Ishikawa (cell line): Measurements from ENCODE around the gene IVL.

Source experiments
- CEBPB ChIP-seq: IDR thresholded peaks from 2 replicates; pipeline ENCODE4 v1.6.1; 2012
- CREB1 ChIP-seq: IDR thresholded peaks from 2 replicates; pipeline ENCODE4 v1.6.1; 2012; ENCODE audit warnings: low read depth
- EGR1 ChIP-seq: IDR thresholded peaks from 2 replicates; pipeline ENCODE4 v1.6.1; 2012
- EP300 ChIP-seq: IDR thresholded peaks from 2 replicates; pipeline ENCODE4 v1.6.1; 2012; ENCODE audit warnings: borderline replicate concordance
- FOXM1 ChIP-seq: IDR thresholded peaks from 2 replicates; pipeline ENCODE4 v1.6.1; 2012; ENCODE audit warnings: low read depth, borderline replicate concordance
- MAX ChIP-seq: IDR thresholded peaks from 2 replicates; pipeline ENCODE4 v1.6.1; 2012
- NFIC ChIP-seq: IDR thresholded peaks from 2 replicates; pipeline ENCODE4 v1.6.1; 2012
- RAD21 ChIP-seq: IDR thresholded peaks from 2 replicates; pipeline ENCODE4 v1.6.1; 2012; ENCODE audit warnings: low read depth
- REST ChIP-seq: IDR thresholded peaks from 2 replicates; pipeline ENCODE4 v1.6.1; 2012; ENCODE audit warnings: low read depth, mild to moderate bottlenecking
- TAF1 ChIP-seq: IDR thresholded peaks from 2 replicates; pipeline ENCODE4 v1.6.1; 2012; ENCODE audit warnings: low read depth, mild to moderate bottlenecking
- TCF12 ChIP-seq: IDR thresholded peaks from 2 replicates; pipeline ENCODE4 v1.6.1; 2012; ENCODE audit warnings: low read depth
- TEAD4 ChIP-seq: IDR thresholded peaks from 2 replicates; pipeline ENCODE4 v1.6.1; 2012
- USF1 ChIP-seq: IDR thresholded peaks from 2 replicates; pipeline ENCODE4 v1.6.1; 2012
- YY1 ChIP-seq: IDR thresholded peaks from 2 replicates; pipeline ENCODE4 v1.6.1; 2012; ENCODE audit warnings: low read depth
- ZBTB7A ChIP-seq: IDR thresholded peaks from 2 replicates; pipeline ENCODE4 v1.6.1; 2012; ENCODE audit warnings: low read depth

Gene IVL

GRCh38 chr1:152907686-152908601 lies at the start of gene IVL:
Gene IVL, plus strand, starts transcription at chr1:152908546. Its CDS starts 1,252 bp downstream, at chr1:152909798.
- TF ChIP-seq TCF12 (no peak), RAD21 (no peak), ZBTB7A (no peak), REST (no peak), CEBPB (no peak), NFIC (no peak), EGR1 (no peak), TEAD4 (no peak), TAF1 (no peak), FOXM1 (no peak), USF1 (no peak), MAX (no peak), EP300 (no peak), YY1 (no peak), CREB1 (no peak)

- no peak for TF ChIP-seq YY1
Measured at GRCh38 chr1:152859696-152860095, 48.6 kb upstream of the IVL start, which contains the start of gene LCE7A. Gene LCE7A, plus strand, starts transcription at chr1:152859996. Its CDS starts 702 bp downstream, at chr1:152860698.

GRCh38 chr1:152860129-152860528 lies 48.2 kb upstream of the IVL start:
- TF ChIP-seq TCF12 (no peak), EP300 (no peak), TEAD4 (no peak), CEBPB (no peak), ZBTB7A (no peak), NFIC (no peak), MAX (no peak), RAD21 (no peak), FOXM1 (no peak), EGR1 (no peak), TAF1 (no peak), CREB1 (no peak), YY1 (no peak), USF1 (no peak), REST (no peak)

DNA sequence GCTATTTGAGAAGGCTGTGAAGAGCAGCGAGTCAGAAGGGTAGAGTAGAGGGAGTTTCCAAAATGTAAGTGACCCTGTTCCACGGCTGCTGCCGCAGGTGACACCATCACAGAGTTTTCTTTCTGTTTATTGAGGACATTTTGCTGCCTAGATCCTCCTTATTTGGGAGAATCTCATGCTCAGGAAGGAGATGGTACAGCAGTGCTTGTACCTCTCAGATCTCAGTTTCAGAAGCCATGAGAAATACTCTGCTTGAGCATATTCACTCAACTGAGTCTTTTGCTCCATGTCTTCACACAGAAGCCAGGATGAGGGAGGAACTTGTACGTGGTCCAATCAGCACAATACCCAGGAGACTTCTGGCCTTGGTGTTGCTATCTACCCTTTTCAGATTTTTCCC lies 47.0 kb upstream of the IVL start:
- TF ChIP-seq CEBPB (no peak), USF1 (no peak), EP300 (no peak), FOXM1 (no peak), RAD21 (no peak)

- TF ChIP-seq TAF1 (no peak), EP300 (no peak), NFIC (no peak)
Measured at GRCh38 chr1:152864443-152864842, 43.9 kb upstream of the IVL start.

DNA sequence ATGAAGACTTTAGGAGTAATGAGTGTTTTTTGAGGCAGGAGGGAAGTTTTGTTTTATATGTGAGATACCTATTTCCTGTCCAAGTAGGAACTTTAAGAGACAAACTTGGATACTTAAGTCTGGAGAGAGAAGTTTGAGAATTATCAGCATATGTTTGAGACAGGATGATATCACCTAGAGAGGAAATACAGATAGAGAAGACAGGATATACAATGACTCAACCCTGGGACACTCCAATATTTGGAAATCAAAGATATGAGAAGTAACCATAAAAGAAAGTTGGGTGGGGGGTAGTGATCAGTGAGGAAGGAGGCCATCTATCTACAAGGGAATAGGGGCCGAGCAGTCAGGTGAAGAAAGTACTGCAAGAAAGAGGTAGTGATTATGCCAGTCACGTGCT lies 42.0 kb upstream of the IVL start:
- TF ChIP-seq TAF1 (no peak), CEBPB (no peak), TEAD4 (no peak), EGR1 (no peak), YY1 (no peak), RAD21 (no peak), CREB1 (no peak), ZBTB7A (no peak), USF1 (no peak), TCF12 (no peak), MAX (no peak), FOXM1 (no peak), REST (no peak)
